ENCODE data around the gene CD244. TPM values are rescaled to one million over a fixed set of nuclear protein-coding genes. Genes with fewer than 3 reads are reported as not detected.
"Not testable (repeated sequence)": the region's sequence is repeated elsewhere in the genome, so short reads cannot be mapped to it uniquely, and the experiment has no call there.

Gene CD244
- polyA plus RNA-seq, 1 donor = 2.1 TPM

- H3K4me1 ChIP-seq (ENCODE audit: control insufficient read depth, insufficient read depth, low read length) = peaks cover 12% of the 10 kb centered on the region
- no peaks in the 10 kb centered on the region for H3K36me3 ChIP-seq (ENCODE audit: control insufficient read depth, insufficient read depth, low read length)
- 0% methylated on average over 1 of the region's 8 CpGs for WGBS (ENCODE audit: insufficient coverage, low lambda C conversion rate)
- DNase-seq = no peak
- no peak overlapping the region for H3K27ac ChIP-seq (ENCODE audit: low read length)
- H3K27me3 ChIP-seq (ENCODE audit: control insufficient read depth, insufficient read depth, low read length) = no peaks in the 10 kb centered on the region
- no peaks in the 10 kb centered on the region for H3K9me3 ChIP-seq (ENCODE audit: control insufficient read depth, low read depth, low read length)
- no peak overlapping the region for H3K4me3 ChIP-seq (ENCODE audit: low read length)
Observed at GRCh38 chr1:160879056-160879455, 16.4 kb upstream of the CD244 start.

- H3K4me1 ChIP-seq (ENCODE audit: control insufficient read depth, insufficient read depth, low read length) = peaks cover 12% of the 10 kb centered on the region
- no peak overlapping the region for H3K27ac ChIP-seq (ENCODE audit: low read length)
- H3K27me3 ChIP-seq (ENCODE audit: control insufficient read depth, insufficient read depth, low read length) = no peaks in the 10 kb centered on the region
- H3K4me3 ChIP-seq (ENCODE audit: low read length) = no peak overlapping the region
- DNase-seq = no peak
- no peaks in the 10 kb centered on the region for H3K36me3 ChIP-seq (ENCODE audit: control insufficient read depth, insufficient read depth, low read length)
- H3K9me3 ChIP-seq (ENCODE audit: control insufficient read depth, low read depth, low read length) = no peaks in the 10 kb centered on the region
Observed at GRCh38 chr1:160877221-160877620, 14.5 kb upstream of the CD244 start.

GRCh38 chr1:160876311-160876710 lies 13.6 kb upstream of the CD244 start:
- Histone ChIP-seq H3K27me3 (ENCODE audit: control insufficient read depth, insufficient read depth, low read length) (no peaks in the 10 kb centered on the region), H3K4me1 (ENCODE audit: control insufficient read depth, insufficient read depth, low read length) (peaks cover 12% of the 10 kb centered on the region), H3K9me3 (ENCODE audit: control insufficient read depth, low read depth, low read length) (no peaks in the 10 kb centered on the region), H3K36me3 (ENCODE audit: control insufficient read depth, insufficient read depth, low read length) (no peaks in the 10 kb centered on the region), H3K27ac (ENCODE audit: low read length) (no peak overlapping the region), H3K4me3 (ENCODE audit: low read length) (no peak overlapping the region)
- WGBS (ENCODE audit: insufficient coverage, low lambda C conversion rate) = no CpG with 5 or more reads among the region's 5 CpGs
- DNase-seq = peak in 1 of 2 donors; percentile 35

- H3K27me3 ChIP-seq (ENCODE audit: control insufficient read depth, insufficient read depth, low read length); H3K4me3 ChIP-seq (ENCODE audit: low read length); H3K27ac ChIP-seq (ENCODE audit: low read length); H3K36me3 ChIP-seq (ENCODE audit: control insufficient read depth, insufficient read depth, low read length); H3K9me3 ChIP-seq (ENCODE audit: control insufficient read depth, low read depth, low read length); DNase-seq: not testable (repeated sequence)
- H3K4me1 ChIP-seq (ENCODE audit: control insufficient read depth, insufficient read depth, low read length) = peaks cover 12% of the 10 kb centered on the region
- WGBS (ENCODE audit: insufficient coverage, low lambda C conversion rate) = no CpG with 5 or more reads among the region's 4 CpGs
Observed at GRCh38 chr1:160875591-160875990, 12.9 kb upstream of the CD244 start.

GRCh38 chr1:160874935-160875334 lies 12.2 kb upstream of the CD244 start:
- H3K27ac ChIP-seq (ENCODE audit: low read length) = no peak overlapping the region
- no peaks in the 10 kb centered on the region for H3K27me3 ChIP-seq (ENCODE audit: control insufficient read depth, insufficient read depth, low read length)
- no peak overlapping the region for H3K4me3 ChIP-seq (ENCODE audit: low read length)
- WGBS (ENCODE audit: insufficient coverage, low lambda C conversion rate) = 17% methylated on average over 2 of the region's 3 CpGs
- no peaks in the 10 kb centered on the region for H3K9me3 ChIP-seq (ENCODE audit: control insufficient read depth, low read depth, low read length)
- no peaks in the 10 kb centered on the region for H3K36me3 ChIP-seq (ENCODE audit: control insufficient read depth, insufficient read depth, low read length)
- H3K4me1 ChIP-seq (ENCODE audit: control insufficient read depth, insufficient read depth, low read length) = peaks cover 12% of the 10 kb centered on the region
- DNase-seq = no peak

- no peak for DNase-seq
- Histone ChIP-seq H3K36me3 (ENCODE audit: control insufficient read depth, insufficient read depth, low read length) (no peaks in the 10 kb centered on the region), H3K27me3 (ENCODE audit: control insufficient read depth, insufficient read depth, low read length) (no peaks in the 10 kb centered on the region), H3K9me3 (ENCODE audit: control insufficient read depth, low read depth, low read length) (no peaks in the 10 kb centered on the region), H3K4me3 (ENCODE audit: low read length) (no peak overlapping the region), H3K27ac (ENCODE audit: low read length) (peak overlapping the region; percentile 4), H3K4me1 (ENCODE audit: control insufficient read depth, insufficient read depth, low read length) (peaks cover 25% of the 10 kb centered on the region)
- no CpG with 5 or more reads among the region's 3 CpGs for WGBS (ENCODE audit: insufficient coverage, low lambda C conversion rate)
Observed at GRCh38 chr1:160868141-160868540, 5.5 kb upstream of the CD244 start.

GRCh38 chr1:160867651-160868050 lies 5.0 kb upstream of the CD244 start:
- DNase-seq = peak in 1 of 2 donors; percentile 47

GRCh38 chr1:160866695-160867260 lies 4.1 kb upstream of the CD244 start:
- peaks cover 25% of the 10 kb centered on the region for H3K4me1 ChIP-seq (ENCODE audit: control insufficient read depth, insufficient read depth, low read length)
- DNase-seq = peak in 1 of 2 donors; percentile 66

More at GRCh38 chr1:160867651-160868050, 5.0 kb upstream of the CD244 start:
- not testable (repeated sequence) for H3K4me3 ChIP-seq (ENCODE audit: low read length); H3K27me3 ChIP-seq (ENCODE audit: control insufficient read depth, insufficient read depth, low read length); H3K9me3 ChIP-seq (ENCODE audit: control insufficient read depth, low read depth, low read length); H3K36me3 ChIP-seq (ENCODE audit: control insufficient read depth, insufficient read depth, low read length)
- peaks cover 25% of the 10 kb centered on the region for H3K4me1 ChIP-seq (ENCODE audit: control insufficient read depth, insufficient read depth, low read length)
- WGBS (ENCODE audit: insufficient coverage, low lambda C conversion rate) = no CpG with 5 or more reads among the region's 4 CpGs
- peak overlapping the region; percentile 40 for H3K27ac ChIP-seq (ENCODE audit: low read length)

GRCh38 chr1:160866001-160866694 lies 3.5 kb upstream of the CD244 start:
- Histone ChIP-seq H3K36me3 (ENCODE audit: control insufficient read depth, insufficient read depth, low read length) (no peaks in the 10 kb centered on the region), H3K27ac (ENCODE audit: low read length) (peak overlapping the region; percentile 64), H3K9me3 (ENCODE audit: control insufficient read depth, low read depth, low read length) (no peaks in the 10 kb centered on the region), H3K4me3 (ENCODE audit: low read length) (no peak overlapping the region), H3K27me3 (ENCODE audit: control insufficient read depth, insufficient read depth, low read length) (no peaks in the 10 kb centered on the region), H3K4me1 (ENCODE audit: control insufficient read depth, insufficient read depth, low read length) (peaks cover 25% of the 10 kb centered on the region)
- peak; percentile 40 to 76 for DNase-seq

More at GRCh38 chr1:160866695-160867260, 4.1 kb upstream of the CD244 start:
- Histone ChIP-seq H3K36me3 (ENCODE audit: control insufficient read depth, insufficient read depth, low read length) (no peaks in the 10 kb centered on the region), H3K9me3 (ENCODE audit: control insufficient read depth, low read depth, low read length) (no peaks in the 10 kb centered on the region), H3K4me3 (ENCODE audit: low read length) (no peak overlapping the region), H3K27ac (ENCODE audit: low read length) (peak overlapping the region; percentile 40), H3K27me3 (ENCODE audit: control insufficient read depth, insufficient read depth, low read length) (no peaks in the 10 kb centered on the region)
- WGBS (ENCODE audit: insufficient coverage, low lambda C conversion rate) = 27% methylated on average over 4 of the region's 6 CpGs

GRCh38 chr1:160865337-160865736 lies 2.6 kb upstream of the CD244 start:
- H3K9me3 ChIP-seq (ENCODE audit: control insufficient read depth, low read depth, low read length) = no peaks in the 10 kb centered on the region
- DNase-seq = peak in 1 of 2 donors; percentile 53
- peaks cover 25% of the 10 kb centered on the region for H3K4me1 ChIP-seq (ENCODE audit: control insufficient read depth, insufficient read depth, low read length)
- H3K27ac ChIP-seq (ENCODE audit: low read length) = peak overlapping the region; percentile 64
- H3K36me3 ChIP-seq (ENCODE audit: control insufficient read depth, insufficient read depth, low read length) = no peaks in the 10 kb centered on the region
- WGBS (ENCODE audit: insufficient coverage, low lambda C conversion rate) = 0% methylated on average over 1 of the region's 5 CpGs
- no peaks in the 10 kb centered on the region for H3K27me3 ChIP-seq (ENCODE audit: control insufficient read depth, insufficient read depth, low read length)
- H3K4me3 ChIP-seq (ENCODE audit: low read length) = no peak overlapping the region

GRCh38 chr1:160864173-160864572 lies 1.5 kb upstream of the CD244 start:
- no peak overlapping the region for H3K27ac ChIP-seq (ENCODE audit: low read length)

More at GRCh38 chr1:160864173-160864572, 1.5 kb upstream of the CD244 start:
- Histone ChIP-seq H3K36me3 (ENCODE audit: control insufficient read depth, insufficient read depth, low read length) (no peaks in the 10 kb centered on the region), H3K9me3 (ENCODE audit: control insufficient read depth, low read depth, low read length) (no peaks in the 10 kb centered on the region), H3K4me1 (ENCODE audit: control insufficient read depth, insufficient read depth, low read length) (peaks cover 25% of the 10 kb centered on the region), H3K27me3 (ENCODE audit: control insufficient read depth, insufficient read depth, low read length) (no peaks in the 10 kb centered on the region), H3K4me3 (ENCODE audit: low read length) (no peak overlapping the region)
- 80% methylated on average over 1 of the region's 2 CpGs for WGBS (ENCODE audit: insufficient coverage, low lambda C conversion rate)
- no peak for DNase-seq

Data from large intestine (tissue), 3 donors.